Upper lobe of left lung (tissue), 4 donors: ENCODE measurements around the gene IRF2BPL.

ENCODE experiments used
- CTCF ChIP-seq, 6 experiments: fragments of 450-650 bp in 4 of 6; fragments of 200-600 bp in 2 of 6; sonication (generic) in 2 of 6; IDR thresholded peaks; one replicate each; pipeline ENCODE4 v1.5.1; 2016 to 2019; ENCODE audit warnings: antibody characterized with exemption in 6 of 6
- EP300 ChIP-seq, 4 donors: sonication (generic); formaldehyde crosslinking; IDR thresholded peaks; one replicate each; pipeline ENCODE4 v1.5.1; 2017; ENCODE audit warnings: antibody characterized with exemption in 4 of 4, control low read depth in 2 of 4
- POLR2AphosphoS5 ChIP-seq, 2 donors: sonication (generic); formaldehyde crosslinking; IDR thresholded peaks; one replicate each; pipeline ENCODE4 v1.5.1; 2017; ENCODE audit warnings: antibody characterized with exemption in 2 of 2

GRCh38 chr14:77039285-77040058 is 11.0 kb upstream of the IRF2BPL start:
- TF ChIP-seq CTCF (IDR thresholded peaks at IDR 0.05) (no peak), EP300 (IDR thresholded peaks at IDR 0.05) (no peak), POLR2AphosphoS5 (IDR thresholded peaks at IDR 0.05) (no peak)
